GM18502 (cell line): ENCODE measurements around the gene COMMD10.
"Not testable (repeated sequence)": the region's sequence is repeated elsewhere in the genome, so short reads cannot be mapped to it uniquely, and the experiment has no call there.

Experiments
- ATAC-seq: cut with Tn5 transposase; IDR thresholded peaks from one replicate; pipeline ENCODE4 v1.9.1; 2021; ENCODE audit warnings: mild to moderate bottlenecking; ENCODE audit not compliant: unreplicated experiment, poor library complexity

Gene COMMD10

DNA sequence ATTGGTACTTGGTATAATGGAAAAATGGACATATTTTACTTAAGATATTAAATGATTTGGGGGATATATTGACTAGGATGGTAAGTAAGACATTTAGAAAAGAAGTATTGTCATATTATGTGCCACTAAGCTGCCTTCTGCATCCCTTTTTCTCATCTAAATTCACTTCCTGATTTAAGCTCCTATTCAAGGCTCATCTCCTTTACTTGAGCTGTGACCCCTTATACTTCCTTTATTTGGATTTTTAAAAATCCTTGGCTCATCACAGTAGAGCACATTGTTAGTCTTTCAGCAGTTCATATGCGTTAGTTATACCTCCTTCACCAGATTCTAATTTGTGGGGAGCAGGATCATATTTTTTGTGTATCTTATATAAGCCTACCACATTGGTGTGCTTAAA, 6.6 kb downstream of the COMMD10 start:
- no peak for ATAC-seq

GRCh38 chr5:116097301-116097700, 12.5 kb downstream of the COMMD10 start:
- ATAC-seq = no peak

DNA sequence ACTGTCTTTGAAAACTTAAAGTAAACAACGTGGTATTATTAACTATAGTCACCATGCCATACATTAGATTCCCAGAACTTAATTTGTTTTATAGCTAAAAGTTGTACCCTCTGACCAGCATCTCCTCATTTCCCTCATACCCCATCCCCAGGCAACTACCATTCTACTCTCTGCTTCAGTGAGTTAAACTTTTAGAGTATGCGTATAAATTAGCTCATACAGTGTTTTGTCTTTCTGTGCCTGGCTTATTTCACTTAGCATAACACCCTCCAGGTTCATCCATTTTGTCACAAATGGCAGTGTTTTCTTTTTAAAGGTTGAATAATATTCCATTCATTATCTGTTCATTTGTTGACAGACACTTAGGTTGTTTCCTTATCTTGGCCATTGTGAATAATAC, 14.2 kb downstream of the COMMD10 start:
- ATAC-seq = no peak

DNA sequence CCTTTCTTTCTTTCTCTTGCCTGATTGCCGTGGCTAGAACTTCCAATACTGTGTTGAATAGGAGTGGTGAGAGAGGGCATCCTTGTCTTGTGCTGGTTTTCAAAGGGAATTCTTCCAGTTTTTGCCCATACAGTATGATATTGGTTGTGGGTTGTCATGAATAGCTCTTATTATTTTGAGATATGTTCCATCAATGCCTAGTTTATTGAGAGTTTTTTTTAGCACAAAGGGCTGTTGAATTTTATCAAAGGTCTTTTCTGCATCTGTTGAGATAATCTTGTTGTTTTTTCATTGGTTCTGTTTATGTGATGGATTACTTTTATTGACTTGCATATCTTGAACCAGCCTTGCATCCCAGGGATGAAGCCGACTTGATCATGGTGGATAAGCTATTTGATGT, 20.1 kb downstream of the COMMD10 start:
- not testable (repeated sequence) for ATAC-seq

DNA sequence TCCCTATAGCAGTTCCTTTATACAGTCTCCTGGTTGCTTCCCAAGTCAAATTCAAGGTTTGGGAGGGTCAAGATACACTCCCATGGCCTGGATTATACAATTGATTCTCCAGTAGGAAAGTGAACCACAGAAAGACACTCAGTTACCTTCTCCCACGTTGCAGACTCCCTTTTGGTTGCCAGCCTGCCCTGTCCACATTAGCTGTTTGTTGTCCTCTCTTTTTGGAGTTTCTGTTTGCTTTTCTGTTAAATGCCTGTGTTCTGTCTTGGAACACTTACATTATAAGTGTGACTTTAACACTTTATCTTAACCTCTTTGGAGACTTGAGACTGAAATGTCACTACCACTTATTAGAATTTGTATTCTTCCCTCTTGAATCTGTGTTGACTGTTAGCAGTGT, 30.3 kb downstream of the COMMD10 start:
- no peak for ATAC-seq

DNA sequence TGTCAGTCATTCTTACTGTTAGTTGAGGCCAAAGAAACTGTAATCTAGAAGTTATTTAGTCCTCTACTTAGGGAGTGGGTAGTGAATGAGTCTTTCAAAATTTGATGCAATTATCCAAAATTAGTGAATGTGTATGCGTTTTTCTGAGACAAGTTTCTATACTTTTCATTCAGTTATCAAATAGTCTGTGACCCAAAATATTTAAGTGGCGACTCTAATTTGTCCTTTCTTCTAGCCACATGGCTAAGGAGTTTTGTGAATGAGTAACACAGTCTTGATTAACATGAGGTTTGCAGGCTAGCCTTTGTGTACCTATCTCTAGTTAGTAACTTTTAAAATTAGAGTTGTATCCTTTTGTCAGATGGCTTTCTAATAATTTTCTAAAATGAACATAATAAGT, 45.6 kb downstream of the COMMD10 start:
- ATAC-seq = no peak

- no peak for ATAC-seq
Measured at GRCh38 chr5:116130976-116131375, 46.2 kb downstream of the COMMD10 start.

DNA sequence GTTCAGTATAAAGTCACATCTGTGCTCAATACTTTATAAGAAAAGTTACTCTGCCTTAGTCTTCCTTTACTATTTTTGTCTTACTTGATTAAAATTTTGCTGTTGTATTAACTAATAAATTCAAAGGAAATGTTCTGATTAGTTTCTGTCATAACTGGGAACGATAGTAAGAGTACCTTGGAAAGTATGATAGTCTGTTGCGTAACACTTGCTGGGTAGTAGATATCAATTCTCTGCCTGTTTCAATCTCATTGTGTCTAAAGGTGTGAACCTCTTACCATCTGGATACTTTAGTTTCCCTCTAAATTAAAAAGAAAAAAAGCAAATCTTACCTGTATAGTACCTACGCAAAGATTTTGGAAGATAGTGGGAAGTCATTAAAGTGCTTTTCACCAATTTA, 48.5 kb downstream of the COMMD10 start:
- no peak for ATAC-seq

- peak; percentile 99 for ATAC-seq
Measured at GRCh38 chr5:116135344-116135743, 50.5 kb downstream of the COMMD10 start.

DNA sequence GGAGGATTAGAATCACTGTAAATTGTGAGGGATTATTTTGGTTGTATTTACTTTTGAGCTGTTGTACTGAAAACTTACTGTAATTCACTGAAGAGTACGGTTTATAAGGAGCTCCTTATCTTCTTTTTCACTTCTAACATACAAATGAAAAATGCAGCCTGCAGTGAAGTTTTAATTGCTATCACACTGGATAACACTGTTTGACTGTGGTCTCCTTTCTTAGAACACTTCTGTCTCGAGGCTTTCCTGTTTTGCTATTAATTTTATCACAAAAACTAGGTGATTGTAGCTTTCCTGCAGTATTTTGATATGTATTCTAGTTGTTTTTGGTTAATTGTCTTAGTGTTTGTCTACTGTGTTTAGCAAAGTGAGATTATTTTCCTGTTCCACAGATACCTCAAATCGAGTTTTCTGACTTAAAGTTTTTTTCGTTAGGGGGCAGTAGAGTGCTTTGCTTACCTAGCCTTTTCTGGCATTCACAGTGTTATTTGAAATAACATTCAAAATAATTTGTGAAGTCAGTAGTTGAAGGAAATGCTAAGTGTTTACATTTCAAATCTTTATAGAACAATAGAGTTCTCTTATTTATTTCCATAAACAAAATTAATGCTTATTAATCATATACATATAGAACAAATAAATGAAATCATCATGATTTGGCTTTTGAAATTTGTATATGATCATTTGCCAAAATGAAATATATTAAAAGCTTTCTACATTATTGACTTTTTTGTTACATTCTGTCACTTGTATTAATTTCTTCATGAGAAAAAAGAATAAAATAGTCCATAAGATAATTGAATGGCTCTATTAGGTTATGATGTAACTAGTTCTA, 52.9 kb downstream of the COMMD10 start:
- ATAC-seq = peak; percentile 50

GRCh38 chr5:116142495-116142894, 57.7 kb downstream of the COMMD10 start:
- no peak for ATAC-seq

DNA sequence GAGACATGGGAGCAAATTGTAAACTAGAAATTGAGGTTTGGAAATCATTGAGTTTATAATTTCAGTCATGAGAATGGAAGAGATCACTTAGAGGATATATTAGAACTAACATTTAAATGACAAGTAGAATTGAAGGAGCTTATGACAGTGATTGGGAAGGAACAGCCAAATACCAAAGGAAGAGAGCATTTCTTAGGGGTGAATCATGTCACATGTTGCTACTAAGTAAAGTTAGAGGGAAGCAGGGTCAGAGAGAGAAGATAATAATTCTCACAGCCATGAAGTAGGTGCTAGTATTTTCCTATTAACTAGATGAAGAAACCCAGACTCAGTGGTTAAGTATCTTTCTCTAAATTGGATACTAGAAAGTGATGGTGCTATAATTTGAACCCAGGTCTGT, 59.3 kb downstream of the COMMD10 start:
- ATAC-seq = no peak

DNA sequence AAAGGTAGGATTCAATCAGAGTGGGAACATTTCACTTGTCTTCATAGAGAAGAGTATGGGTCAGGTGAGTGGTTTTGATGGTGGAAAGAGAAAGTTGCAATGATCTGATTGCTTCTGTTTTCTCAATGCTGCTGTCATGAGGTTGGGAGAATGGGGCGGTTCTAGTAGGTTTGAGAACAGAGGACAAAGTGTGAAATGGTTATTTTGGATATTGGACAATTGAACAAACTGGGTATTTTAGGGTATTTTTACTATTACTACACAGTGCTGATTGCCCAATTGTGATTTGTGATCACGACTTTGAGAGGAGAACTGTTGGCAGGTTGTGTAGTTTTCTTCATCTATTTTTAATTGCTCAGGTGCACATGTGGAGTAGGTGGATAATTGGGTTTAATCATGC, 60.2 kb downstream of the COMMD10 start:
- no peak for ATAC-seq

- ATAC-seq = no peak
Measured at GRCh38 chr5:116145416-116145815, 60.6 kb downstream of the COMMD10 start.

GRCh38 chr5:116152169-116152568, 67.3 kb downstream of the COMMD10 start:
- ATAC-seq = no peak

- ATAC-seq = no peak
Measured at GRCh38 chr5:116153687-116154174, 68.9 kb downstream of the COMMD10 start.

GRCh38 chr5:116154252-116154651, 69.4 kb downstream of the COMMD10 start:
- no peak for ATAC-seq

GRCh38 chr5:116154931-116155330, 70.1 kb downstream of the COMMD10 start:
- ATAC-seq = no peak

GRCh38 chr5:116157902-116158301, 73.1 kb downstream of the COMMD10 start:
- ATAC-seq = no peak

DNA sequence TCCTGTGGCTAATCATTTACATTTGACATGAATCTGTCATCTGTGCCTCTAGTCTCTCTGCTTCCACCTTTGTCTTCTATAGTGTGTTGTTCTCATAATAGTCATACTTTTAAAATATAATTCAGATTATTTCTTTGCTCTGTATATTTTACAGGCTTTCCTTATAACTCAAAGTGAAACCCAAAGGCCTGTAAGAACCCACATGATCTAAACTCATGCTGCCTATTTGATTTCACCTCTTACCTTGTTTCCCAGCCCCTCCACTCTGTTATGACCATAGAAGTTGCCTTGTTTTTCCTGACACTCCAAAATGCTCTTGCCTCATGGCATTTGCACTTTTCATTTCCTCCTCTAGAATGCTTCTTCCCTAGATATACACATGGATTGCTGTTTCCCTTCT, 74.2 kb downstream of the COMMD10 start:
- no peak for ATAC-seq

DNA sequence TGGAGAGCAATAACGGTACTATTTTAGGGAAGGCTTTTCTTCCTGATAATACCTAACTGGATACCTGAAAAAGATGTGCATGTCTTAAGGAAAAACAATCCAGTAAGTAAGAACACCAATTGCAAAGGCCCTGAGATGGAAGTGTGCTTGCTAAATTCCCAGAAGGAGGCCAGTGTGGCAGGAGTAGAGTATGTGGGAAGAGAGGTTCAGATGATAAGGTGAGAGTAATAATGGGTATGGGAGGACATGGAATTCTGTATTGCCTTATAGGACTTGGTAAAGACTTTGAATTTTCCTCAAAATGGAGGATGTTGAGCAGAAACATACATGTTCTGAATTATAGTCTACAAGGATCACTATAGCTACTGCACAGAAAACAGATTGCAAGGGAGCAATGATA, 89.3 kb downstream of the COMMD10 start:
- no peak for ATAC-seq

- no peak for ATAC-seq
Measured at GRCh38 chr5:116176121-116176520, 91.3 kb downstream of the COMMD10 start.
